ENCODE results near the gene PTGER4. TPM values are rescaled to one million over a fixed set of nuclear protein-coding genes. Genes with fewer than 3 reads are reported as not detected.

Gene PTGER4
- polyA plus RNA-seq, 1 donor from 2014 or later = 24.9 TPM

DNA sequence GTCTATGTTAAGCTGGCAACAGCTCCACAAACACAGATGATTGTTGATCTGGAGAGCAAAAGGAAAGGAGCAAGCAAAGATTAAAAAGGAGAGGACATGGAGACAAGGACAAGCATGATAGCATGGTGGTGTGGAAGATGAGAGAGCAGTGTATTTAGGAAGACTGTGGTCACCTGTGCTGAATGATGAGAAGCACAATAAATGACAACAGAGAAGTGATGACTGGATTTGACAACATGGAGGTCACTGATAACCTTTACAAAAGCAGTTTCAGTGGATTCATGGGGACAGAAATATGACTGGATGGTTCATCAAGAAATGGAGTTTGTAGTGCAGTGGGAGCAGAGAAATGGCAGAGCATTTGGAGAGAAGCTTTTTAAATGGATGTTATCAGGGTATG lies 55.9 kb downstream of the PTGER4 start:
- peaks cover 0 to 5% (median 0%) of the 10 kb centered on the region in 3 donors for H3K4me1 Mint-ChIP-seq
- H3K27me3 Mint-ChIP-seq = no peaks in the 10 kb centered on the region
- H3K27ac Mint-ChIP-seq = peak overlapping the region in 1 of 3 donors; percentile 3
- H3K36me3 Mint-ChIP-seq = peaks cover 8% of the 10 kb centered on the region
- H3K4me3 Mint-ChIP-seq = no peak overlapping the region
- H3K9me3 Mint-ChIP-seq = peaks cover 0 to 4% (median 0%) of the 10 kb centered on the region in 3 donors

DNA sequence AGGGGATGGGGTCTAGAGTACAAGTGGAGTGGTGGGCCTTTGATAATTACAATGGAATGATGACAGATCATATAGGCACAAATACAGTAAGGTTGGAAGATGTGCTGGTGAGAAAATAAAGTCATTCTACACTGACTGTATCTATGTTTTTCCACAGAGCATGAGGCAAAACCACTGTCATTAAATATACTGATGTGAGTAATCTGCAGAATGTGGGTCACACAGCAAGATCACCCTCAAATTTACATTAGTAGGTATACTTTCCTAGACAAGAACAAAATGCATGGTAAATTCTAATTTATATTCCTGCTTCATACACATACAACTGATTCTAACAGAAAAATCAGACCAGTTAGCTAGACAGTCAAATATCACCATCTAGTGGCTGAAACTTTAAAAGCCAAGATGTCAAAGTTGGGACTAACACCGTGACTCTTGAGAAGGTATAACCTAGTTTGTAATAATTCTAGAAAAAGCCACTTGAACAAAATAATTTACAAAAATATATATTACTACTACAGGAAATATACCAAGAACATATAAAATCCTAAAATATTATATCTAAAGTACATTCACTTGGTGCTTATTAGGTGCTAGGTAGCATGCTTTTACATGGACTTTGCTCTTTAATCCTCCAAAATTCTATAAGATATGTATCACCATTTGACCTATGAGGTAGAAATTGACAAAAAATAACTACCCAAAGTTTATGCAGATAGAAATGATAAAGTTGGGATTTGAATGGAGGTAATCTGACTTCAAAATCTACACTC lies 56.6 kb downstream of the PTGER4 start:
- Mint-ChIP-seq H3K4me3 (no peak overlapping the region), H3K4me1 (peaks cover 0 to 2% (median 0%) of the 10 kb centered on the region in 3 donors), H3K27me3 (no peaks in the 10 kb centered on the region), H3K9me3 (peaks cover 0 to 6% (median 0%) of the 10 kb centered on the region in 3 donors), H3K36me3 (peaks cover 13% of the 10 kb centered on the region), H3K27ac (no peak overlapping the region)

DNA sequence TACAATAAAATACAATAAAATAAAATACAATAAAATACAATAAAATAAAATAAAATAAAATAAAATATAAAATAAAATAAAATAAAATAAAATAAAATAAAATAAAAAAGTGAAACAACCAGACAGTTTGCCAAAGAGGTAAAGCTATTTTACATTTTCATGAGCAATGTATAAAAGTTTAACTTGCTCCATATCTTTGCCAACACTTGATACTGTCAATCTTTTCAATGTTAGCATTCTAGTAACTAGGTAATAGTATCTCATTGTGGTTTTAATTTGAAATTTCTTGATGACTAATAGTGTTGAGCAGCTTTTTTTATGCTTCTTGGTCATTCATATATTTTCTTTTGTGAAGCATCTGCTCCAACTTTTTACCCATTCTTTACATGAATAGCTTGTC lies 58.8 kb downstream of the PTGER4 start:
- peaks cover 0 to 6% (median 0%) of the 10 kb centered on the region in 3 donors for H3K9me3 Mint-ChIP-seq
- H3K36me3 Mint-ChIP-seq = peaks cover 14% of the 10 kb centered on the region
- H3K27ac Mint-ChIP-seq = no peak overlapping the region
- H3K27me3 Mint-ChIP-seq = no peaks in the 10 kb centered on the region
- H3K4me1 Mint-ChIP-seq = peaks cover 0 to 5% (median 4%) of the 10 kb centered on the region in 3 donors
- H3K4me3 Mint-ChIP-seq = no peak overlapping the region

Other genes with a start within 250 kb of the PTGER4 start
- 14.5 TPM for gene TTC33, start 76.0 kb downstream of the PTGER4 start, polyA plus RNA-seq
- 35.7 TPM for gene PRKAA1, start 118.5 kb downstream of the PTGER4 start, polyA plus RNA-seq
- 2,785 TPM for gene RPL37, start 155.3 kb downstream of the PTGER4 start, polyA plus RNA-seq
- 0.93 TPM for gene CARD6, start 161.5 kb downstream of the PTGER4 start, polyA plus RNA-seq
- not detected for gene C7, start 229.6 kb downstream of the PTGER4 start, polyA plus RNA-seq